ENCODE results near the gene ARSG. TPM values are rescaled to one million over a fixed set of nuclear protein-coding genes. Genes with fewer than 3 reads are reported as not detected.

Gene ARSG
- total RNA-seq: 15.5 and 19.6 TPM in 2 replicates

- POLR2A ChIA-PET: interaction anchor here (0.5 to 6.8 kb wide), 36 partner anchors 10 to 573 kb away, joined by 3 to 84 read pairs (median 6); partner anchors contain the start of genes AMZ2, NOL11, PRKAR1A and WIPI1
- Mint-ChIP-seq H3K4me1 (peaks cover 45% of the 10 kb centered on the region), H3K27me3 (no peaks in the 10 kb centered on the region), H3K4me3 (peak within 1 kb of the TSS; percentile 92), H3K9me3 (no peaks in the 10 kb centered on the region), H3K36me3 (ENCODE audit: low read depth) (peaks cover 3% of the 10 kb centered on the region), H3K27ac (peak within 1 kb of the TSS; percentile 93)
- ATAC-seq (ENCODE audit: low read depth) (peak; percentile 33), DNase-seq (peak; percentile 82)
- intact Hi-C loops (cut with micrococcal nuclease): loop anchor here (1.0 to 5.0 kb wide), 10 partner anchors 44 to 1036 kb away; partner anchors contain the start of genes ABCA5, KPNA2 and WIPI1
- TF ChIP-seq, protein P1, sequence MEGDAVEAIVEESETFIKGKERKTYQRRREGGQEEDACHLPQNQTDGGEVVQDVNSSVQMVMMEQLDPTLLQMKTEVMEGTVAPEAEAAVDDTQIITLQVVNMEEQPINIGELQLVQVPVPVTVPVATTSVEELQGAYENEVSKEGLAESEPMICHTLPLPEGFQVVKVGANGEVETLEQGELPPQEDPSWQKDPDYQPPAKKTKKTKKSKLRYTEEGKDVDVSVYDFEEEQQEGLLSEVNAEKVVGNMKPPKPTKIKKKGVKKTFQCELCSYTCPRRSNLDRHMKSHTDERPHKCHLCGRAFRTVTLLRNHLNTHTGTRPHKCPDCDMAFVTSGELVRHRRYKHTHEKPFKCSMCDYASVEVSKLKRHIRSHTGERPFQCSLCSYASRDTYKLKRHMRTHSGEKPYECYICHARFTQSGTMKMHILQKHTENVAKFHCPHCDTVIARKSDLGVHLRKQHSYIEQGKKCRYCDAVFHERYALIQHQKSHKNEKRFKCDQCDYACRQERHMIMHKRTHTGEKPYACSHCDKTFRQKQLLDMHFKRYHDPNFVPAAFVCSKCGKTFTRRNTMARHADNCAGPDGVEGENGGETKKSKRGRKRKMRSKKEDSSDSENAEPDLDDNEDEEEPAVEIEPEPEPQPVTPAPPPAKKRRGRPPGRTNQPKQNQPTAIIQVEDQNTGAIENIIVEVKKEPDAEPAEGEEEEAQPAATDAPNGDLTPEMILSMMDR (IDR thresholded peaks at IDR 0.05): no peak
- CTCF ChIA-PET: interaction anchor here (0.9 kb wide), 1 partner anchor 53 kb away, joined by 3 read pairs; no protein-coding TSS in a partner anchor
Measured at GRCh38 chr17:68290955-68291835, at the start of gene ARSG, which contains the start of gene SLC16A6. Gene ARSG (plus strand): TSS chr17:68291495. CDS start chr17:68307494, 15,999 bp downstream. Gene SLC16A6 (minus strand): TSS chr17:68291127. CDS start chr17:68278320, 12,807 bp downstream.

- CTCF ChIA-PET: interaction anchor here (2.9 to 3.0 kb wide), 2 partner anchors 8 to 41 kb away, joined by 10 to 15 read pairs; no protein-coding TSS in a partner anchor
- ATAC-seq (ENCODE audit: low read depth) (no peak), DNase-seq (no peak)
- H3K4me3 Mint-ChIP-seq: peak overlapping the region; percentile 92
- H3K4me1 Mint-ChIP-seq: peaks cover 50% of the 10 kb centered on the region
- H3K27me3 Mint-ChIP-seq: no peaks in the 10 kb centered on the region
- intact Hi-C loops (cut with micrococcal nuclease): loop anchor here (1.0 to 5.0 kb wide), 7 partner anchors 9 to 429 kb away; partner anchors contain the start of genes ARSG, PRKAR1A and SLC16A6
- H3K27ac Mint-ChIP-seq: peak overlapping the region; percentile 95
- TF ChIP-seq, protein P1 (IDR thresholded peaks at IDR 0.05): no peak
- H3K9me3 Mint-ChIP-seq: no peaks in the 10 kb centered on the region
- POLR2A ChIA-PET: interaction anchor here (0.7 to 6.2 kb wide), 18 partner anchors 9 to 217 kb away, joined by 3 to 285 read pairs (median 20); partner anchors contain the start of genes ARSG, SLC16A6 and WIPI1
- H3K36me3 Mint-ChIP-seq (ENCODE audit: low read depth): peaks cover 18% of the 10 kb centered on the region
Measured at GRCh38 chr17:68246271-68247028, 44.8 kb upstream of the ARSG start.

GRCh38 chr17:68247445-68248198 lies 43.7 kb upstream of the ARSG start, which contains the start of gene AMZ2:
Gene AMZ2 (plus strand): TSS chr17:68248043. CDS start chr17:68250188, 2,145 bp downstream.
- Mint-ChIP-seq H3K9me3 (no peaks in the 10 kb centered on the region), H3K36me3 (ENCODE audit: low read depth) (peaks cover 27% of the 10 kb centered on the region), H3K27me3 (no peaks in the 10 kb centered on the region), H3K4me1 (peaks cover 53% of the 10 kb centered on the region), H3K4me3 (peak within 1 kb of the TSS; percentile 92), H3K27ac (peak within 1 kb of the TSS; percentile 95)
- DNase-seq: peak; percentile 100
- CTCF ChIA-PET: interaction anchor here (1.0 to 3.0 kb wide), 8 partner anchors 9 to 209 kb away, joined by 3 to 15 read pairs (median 6); no protein-coding TSS in a partner anchor
- TF ChIP-seq, protein P1 (IDR thresholded peaks at IDR 0.05): no peak
- peak; percentile 87 for ATAC-seq (ENCODE audit: low read depth)
- POLR2A ChIA-PET: interaction anchor here (0.6 to 6.2 kb wide), 24 partner anchors 8 to 216 kb away, joined by 3 to 285 read pairs (median 11); partner anchors contain the start of genes ARSG, SLC16A6 and WIPI1
- intact Hi-C loops (cut with micrococcal nuclease): loop anchor here (1.0 to 5.0 kb wide), 10 partner anchors 10 to 430 kb away; partner anchors contain the start of genes ARSG, PRKAR1A, SLC16A6 and WIPI1

DNA sequence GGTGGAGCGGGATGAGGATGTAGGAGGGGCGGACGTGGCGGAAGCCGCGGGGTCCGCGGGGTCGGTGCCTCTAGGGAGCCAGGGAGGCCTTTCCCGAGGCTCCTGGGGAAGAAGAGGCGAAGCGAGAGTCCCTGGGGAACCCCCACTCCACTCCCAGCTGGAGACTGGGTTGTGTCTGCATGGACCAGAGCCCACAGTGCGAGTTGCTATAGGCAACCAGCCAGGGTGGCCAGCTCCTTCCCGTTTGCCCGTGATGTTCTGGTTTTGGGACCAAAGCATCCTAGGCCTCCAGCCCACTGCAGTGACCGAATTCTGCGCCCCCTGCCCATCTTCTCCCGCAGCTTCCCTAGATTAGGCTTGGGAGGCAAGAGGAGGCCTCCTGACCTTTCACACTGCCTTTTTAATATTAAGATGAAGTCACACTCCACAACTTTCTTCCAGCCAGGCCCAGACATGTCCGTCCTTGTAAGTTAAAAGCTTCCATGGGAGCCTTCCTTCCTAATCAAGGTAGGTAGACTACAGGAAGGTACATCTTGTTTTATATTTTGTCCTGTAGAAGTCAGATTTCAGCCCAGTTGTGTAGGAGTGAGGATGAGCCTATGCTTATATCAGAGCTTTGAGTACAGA lies 43.0 kb upstream of the ARSG start:
- peak overlapping the region; percentile 92 for H3K4me3 Mint-ChIP-seq
- H3K4me1 Mint-ChIP-seq: peaks cover 60% of the 10 kb centered on the region
- intact Hi-C loops (cut with micrococcal nuclease): loop anchor here (1.0 to 5.0 kb wide), 5 partner anchors 10 to 431 kb away; partner anchors contain the start of genes PRKAR1A and WIPI1
- POLR2A ChIA-PET: interaction anchor here (0.6 to 6.2 kb wide), 20 partner anchors 7 to 254 kb away, joined by 3 to 285 read pairs (median 19); partner anchors contain the start of genes ARSG, SLC16A6 and WIPI1
- H3K27ac Mint-ChIP-seq: peak overlapping the region; percentile 95
- DNase-seq (no peak), ATAC-seq (ENCODE audit: low read depth) (peak; percentile 15)
- peaks cover 32% of the 10 kb centered on the region for H3K36me3 Mint-ChIP-seq (ENCODE audit: low read depth)
- no peaks in the 10 kb centered on the region for H3K9me3 Mint-ChIP-seq
- TF ChIP-seq, protein P1 (IDR thresholded peaks at IDR 0.05): no peak
- no peaks in the 10 kb centered on the region for H3K27me3 Mint-ChIP-seq
- CTCF ChIA-PET: interaction anchor here (1.0 to 3.0 kb wide), 8 partner anchors 10 to 209 kb away, joined by 3 to 15 read pairs (median 6); no protein-coding TSS in a partner anchor
